ENCODE data around the gene UGT8.

The UGT8 gene

DNA sequence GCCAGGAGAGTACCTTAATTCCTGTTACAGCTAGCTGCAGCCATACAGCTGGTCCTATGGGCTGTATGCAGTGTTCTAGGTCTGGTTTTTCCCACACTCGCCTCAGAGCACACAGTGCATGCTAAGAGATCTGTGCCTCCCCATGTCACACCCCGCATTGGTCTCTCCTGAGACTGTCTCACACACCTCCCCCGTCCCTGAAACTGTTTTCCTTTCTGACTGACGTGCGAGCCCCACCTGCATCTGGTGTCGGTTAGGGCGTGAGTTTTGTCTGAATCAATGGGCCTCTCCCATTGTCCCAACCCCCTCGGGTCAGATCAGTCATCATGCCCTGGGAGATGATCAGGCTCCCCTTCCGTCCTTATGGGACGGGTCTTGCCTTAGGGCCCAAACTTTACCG, 3.4 kb upstream of the UGT8 start:
- H3K9me3 ChIP-seq (ENCODE audit: control insufficient read depth, low read depth, low read length): no peaks in the 10 kb centered on the region
- H3K27me3 ChIP-seq (ENCODE audit: control insufficient read depth, insufficient read depth, low read length): peaks cover 10% of the 10 kb centered on the region
- no peaks in the 10 kb centered on the region for H3K36me3 ChIP-seq (ENCODE audit: control insufficient read depth, low read depth, low read length)
- no peak overlapping the region for H3K4me3 ChIP-seq (ENCODE audit: low read length)
- H3K27ac ChIP-seq (ENCODE audit: low read length): no peak overlapping the region
- H3K9ac ChIP-seq (ENCODE audit: low read length): no peak overlapping the region
- H3K4me1 ChIP-seq (ENCODE audit: control insufficient read depth, low read depth, low read length): peaks cover 3% of the 10 kb centered on the region

DNA sequence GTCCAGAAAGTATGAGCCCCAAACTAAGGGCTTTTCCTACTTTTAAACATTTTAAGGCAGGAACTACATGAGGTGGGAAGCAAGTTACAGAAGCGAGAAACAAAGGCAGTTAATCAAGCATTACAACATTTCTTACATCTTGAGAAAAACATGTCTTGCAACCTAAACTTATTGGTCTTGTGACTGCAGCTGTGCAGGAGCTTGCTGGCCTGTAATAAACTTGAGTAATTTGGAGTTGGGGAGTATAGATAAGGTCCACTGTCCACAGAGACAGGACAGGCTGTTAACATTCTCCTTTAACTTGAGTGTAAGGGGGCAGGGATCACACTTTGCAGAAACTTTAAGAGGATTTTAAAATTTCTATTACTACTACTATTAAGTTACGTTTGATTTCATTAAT, 2.7 kb upstream of the UGT8 start:
- H3K9ac ChIP-seq (ENCODE audit: low read length): no peak overlapping the region
- H3K27ac ChIP-seq (ENCODE audit: low read length): no peak overlapping the region
- no peaks in the 10 kb centered on the region for H3K9me3 ChIP-seq (ENCODE audit: control insufficient read depth, low read depth, low read length)
- H3K4me3 ChIP-seq (ENCODE audit: low read length): no peak overlapping the region
- H3K36me3 ChIP-seq (ENCODE audit: control insufficient read depth, low read depth, low read length): no peaks in the 10 kb centered on the region
- H3K4me1 ChIP-seq (ENCODE audit: control insufficient read depth, low read depth, low read length): peaks cover 8% of the 10 kb centered on the region
- peaks cover 17% of the 10 kb centered on the region for H3K27me3 ChIP-seq (ENCODE audit: control insufficient read depth, insufficient read depth, low read length)

DNA sequence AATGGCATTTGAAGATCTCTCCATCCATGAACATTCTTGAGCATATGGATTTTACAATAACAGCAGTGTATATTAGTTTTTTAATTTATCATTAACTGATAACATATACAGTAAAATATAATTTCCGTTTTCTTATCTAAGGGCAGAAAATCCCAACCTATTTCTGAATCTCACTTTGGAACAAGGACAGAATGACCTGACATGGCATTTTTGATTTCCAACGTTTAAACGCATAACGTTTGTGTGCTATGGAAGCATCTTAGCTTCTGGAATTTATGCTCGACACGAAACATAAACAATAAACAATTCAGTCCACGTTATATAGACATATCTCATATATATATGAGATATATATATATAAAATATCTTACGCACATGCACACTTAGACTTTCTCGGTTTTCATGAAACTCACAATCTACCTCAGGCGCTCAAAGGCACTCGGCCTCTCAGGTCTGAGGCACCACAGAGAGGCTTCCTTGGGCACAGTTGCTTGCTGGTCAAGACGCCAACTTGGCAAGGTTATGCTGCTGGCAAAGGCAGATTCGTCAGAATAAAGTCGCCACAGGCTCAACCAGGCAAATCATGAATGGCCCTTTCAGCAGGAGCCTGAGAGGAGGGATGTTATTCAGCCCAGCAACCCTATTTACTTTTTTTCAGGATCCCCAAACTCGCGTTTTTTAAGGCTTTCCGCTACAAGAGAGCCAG, 1.0 kb upstream of the UGT8 start:
- Histone ChIP-seq H3K27me3 (ENCODE audit: control insufficient read depth, insufficient read depth, low read length) (peaks cover 19% of the 10 kb centered on the region), H3K9me3 (ENCODE audit: control insufficient read depth, low read depth, low read length) (no peaks in the 10 kb centered on the region), H3K4me1 (ENCODE audit: control insufficient read depth, low read depth, low read length) (peaks cover 12% of the 10 kb centered on the region), H3K27ac (ENCODE audit: low read length) (no peak overlapping the region), H3K36me3 (ENCODE audit: control insufficient read depth, low read depth, low read length) (no peaks in the 10 kb centered on the region), H3K4me3 (ENCODE audit: low read length) (peak overlapping the region; percentile 79), H3K9ac (ENCODE audit: low read length) (peak overlapping the region; percentile 46)

GRCh38 chr4:114599231-114599902, 760 bp downstream of the UGT8 start:
- no peak overlapping the region for H3K27ac ChIP-seq (ENCODE audit: low read length)
- peaks cover 20% of the 10 kb centered on the region for H3K4me1 ChIP-seq (ENCODE audit: control insufficient read depth, low read depth, low read length)
- H3K27me3 ChIP-seq (ENCODE audit: control insufficient read depth, insufficient read depth, low read length): peaks cover 19% of the 10 kb centered on the region
- H3K9me3 ChIP-seq (ENCODE audit: control insufficient read depth, low read depth, low read length): no peaks in the 10 kb centered on the region
- peak overlapping the region; percentile 79 for H3K4me3 ChIP-seq (ENCODE audit: low read length)
- H3K9ac ChIP-seq (ENCODE audit: low read length): peak overlapping the region; percentile 67
- H3K36me3 ChIP-seq (ENCODE audit: control insufficient read depth, low read depth, low read length): no peaks in the 10 kb centered on the region

DNA sequence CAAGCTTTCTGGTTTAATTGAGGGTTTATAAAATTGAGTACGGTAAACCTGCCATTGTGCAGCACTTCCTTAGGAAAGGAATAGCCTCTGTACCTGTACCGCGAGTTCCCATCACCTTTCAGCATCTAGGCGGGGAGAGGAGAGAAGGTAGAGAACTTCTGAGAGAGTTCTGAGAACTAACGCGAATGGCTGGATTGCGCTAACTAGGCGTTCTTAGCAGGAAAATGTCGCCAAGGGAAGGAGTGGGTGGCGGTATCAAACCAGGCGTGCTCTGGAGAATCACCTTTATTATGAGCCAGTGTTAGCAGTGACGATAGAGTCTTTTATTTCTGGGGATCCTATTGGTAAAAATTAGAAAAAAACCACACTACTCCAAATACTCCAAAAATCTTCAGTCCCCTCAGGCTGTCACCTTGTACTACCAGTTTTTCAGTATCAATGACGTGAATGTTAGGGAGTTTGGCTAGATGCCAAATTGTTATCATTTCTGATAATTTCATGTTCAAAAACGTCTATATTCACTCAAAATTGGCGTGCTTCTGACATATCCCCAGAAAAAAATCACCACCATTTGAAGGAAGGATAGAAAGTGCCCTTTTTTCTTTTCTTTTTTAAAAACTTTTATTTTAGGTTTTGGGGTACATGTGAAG, 1.4 kb downstream of the UGT8 start:
- peak overlapping the region; percentile 79 for H3K4me3 ChIP-seq (ENCODE audit: low read length)
- H3K9me3 ChIP-seq (ENCODE audit: control insufficient read depth, low read depth, low read length): no peaks in the 10 kb centered on the region
- no peaks in the 10 kb centered on the region for H3K36me3 ChIP-seq (ENCODE audit: control insufficient read depth, low read depth, low read length)
- peaks cover 19% of the 10 kb centered on the region for H3K27me3 ChIP-seq (ENCODE audit: control insufficient read depth, insufficient read depth, low read length)
- no peak overlapping the region for H3K27ac ChIP-seq (ENCODE audit: low read length)
- peaks cover 20% of the 10 kb centered on the region for H3K4me1 ChIP-seq (ENCODE audit: control insufficient read depth, low read depth, low read length)
- H3K9ac ChIP-seq (ENCODE audit: low read length): peak overlapping the region; percentile 67

DNA sequence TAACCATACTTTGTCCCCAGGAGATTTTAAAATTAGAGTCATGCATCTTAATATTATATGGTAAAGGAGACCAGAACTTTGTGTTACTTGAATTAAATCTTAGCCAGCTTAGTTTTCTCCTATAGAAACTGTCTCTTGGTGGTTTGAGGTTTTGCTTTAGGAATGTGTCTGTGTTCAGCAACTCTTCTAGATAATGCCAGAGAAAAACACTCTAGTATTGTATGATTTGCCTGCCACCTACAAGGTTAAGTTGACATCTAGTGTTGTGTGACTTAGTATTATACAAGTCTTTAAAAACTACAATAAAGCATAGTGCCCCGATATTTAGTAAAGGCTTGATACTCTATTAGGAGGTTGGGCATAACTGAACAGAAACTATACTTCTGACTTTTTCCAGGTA, 2.1 kb downstream of the UGT8 start:
- H3K36me3 ChIP-seq (ENCODE audit: control insufficient read depth, low read depth, low read length): no peaks in the 10 kb centered on the region
- H3K27ac ChIP-seq (ENCODE audit: low read length): no peak overlapping the region
- peaks cover 20% of the 10 kb centered on the region for H3K4me1 ChIP-seq (ENCODE audit: control insufficient read depth, low read depth, low read length)
- no peak overlapping the region for H3K9ac ChIP-seq (ENCODE audit: low read length)
- peak overlapping the region; percentile 79 for H3K4me3 ChIP-seq (ENCODE audit: low read length)
- H3K27me3 ChIP-seq (ENCODE audit: control insufficient read depth, insufficient read depth, low read length): peaks cover 19% of the 10 kb centered on the region
- no peaks in the 10 kb centered on the region for H3K9me3 ChIP-seq (ENCODE audit: control insufficient read depth, low read depth, low read length)

DNA sequence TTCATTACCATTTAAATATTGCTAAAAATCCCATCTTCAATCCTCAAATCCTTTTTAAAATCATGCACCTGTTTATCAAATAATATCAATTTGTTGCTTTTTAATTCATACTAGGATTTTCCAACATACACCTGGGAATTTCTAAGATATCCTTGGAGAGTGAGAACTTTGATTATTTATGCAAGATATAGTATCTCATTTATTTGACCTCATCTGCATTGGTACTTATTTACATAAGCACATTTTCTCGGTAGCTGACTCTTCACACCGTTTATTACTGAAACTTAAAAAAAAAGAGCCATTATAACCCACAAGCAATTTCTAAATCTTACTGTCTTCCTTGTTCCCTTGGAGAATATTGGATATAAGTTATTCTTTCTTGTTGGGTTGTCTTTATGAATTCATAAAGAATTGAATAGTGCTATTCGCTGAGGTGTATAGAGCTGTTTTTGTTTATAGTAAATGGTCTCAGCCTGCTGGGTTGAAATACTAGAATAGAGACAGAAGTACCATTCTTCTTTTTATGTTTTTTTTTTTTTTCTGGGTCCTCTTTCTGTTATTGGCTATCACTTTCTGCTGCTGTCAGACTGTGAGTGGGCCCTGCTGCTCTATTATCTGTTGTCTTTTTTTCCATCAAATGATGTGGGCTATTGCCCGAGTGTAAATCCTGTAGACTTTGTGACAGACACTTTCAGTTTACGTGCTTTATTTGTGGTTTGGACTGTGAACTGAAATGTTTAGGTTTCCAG, 2.9 kb downstream of the UGT8 start:
- H3K27me3 ChIP-seq (ENCODE audit: control insufficient read depth, insufficient read depth, low read length): peaks cover 19% of the 10 kb centered on the region
- H3K9me3 ChIP-seq (ENCODE audit: control insufficient read depth, low read depth, low read length): no peaks in the 10 kb centered on the region
- no peak overlapping the region for H3K9ac ChIP-seq (ENCODE audit: low read length)
- no peaks in the 10 kb centered on the region for H3K36me3 ChIP-seq (ENCODE audit: control insufficient read depth, low read depth, low read length)
- no peak overlapping the region for H3K27ac ChIP-seq (ENCODE audit: low read length)
- H3K4me1 ChIP-seq (ENCODE audit: control insufficient read depth, low read depth, low read length): peaks cover 20% of the 10 kb centered on the region
- H3K4me3 ChIP-seq (ENCODE audit: low read length): no peak overlapping the region

DNA sequence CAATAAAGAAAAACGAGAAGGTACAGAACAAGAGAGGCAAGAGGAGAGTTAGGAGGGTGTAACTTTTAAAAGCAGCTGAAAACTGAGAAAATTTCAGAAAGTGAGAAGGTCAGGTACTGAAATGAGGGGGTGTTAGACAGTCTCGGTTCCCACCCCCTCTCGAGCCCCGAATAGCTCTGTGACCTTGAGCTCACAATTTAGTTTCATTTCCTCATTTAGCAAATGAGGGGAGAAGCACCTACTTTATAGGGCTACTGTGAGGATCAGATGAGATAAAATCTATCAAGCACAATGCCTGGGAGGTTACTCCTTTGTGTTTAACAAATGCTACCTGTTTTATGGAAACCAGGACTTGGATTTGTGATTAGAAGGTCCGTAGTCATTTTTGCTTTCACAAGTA, 4.9 kb downstream of the UGT8 start:
- Histone ChIP-seq H3K27me3 (ENCODE audit: control insufficient read depth, insufficient read depth, low read length) (peaks cover 19% of the 10 kb centered on the region), H3K4me3 (ENCODE audit: low read length) (no peak overlapping the region), H3K36me3 (ENCODE audit: control insufficient read depth, low read depth, low read length) (no peaks in the 10 kb centered on the region), H3K27ac (ENCODE audit: low read length) (no peak overlapping the region), H3K9me3 (ENCODE audit: control insufficient read depth, low read depth, low read length) (no peaks in the 10 kb centered on the region), H3K4me1 (ENCODE audit: control insufficient read depth, low read depth, low read length) (peaks cover 20% of the 10 kb centered on the region), H3K9ac (ENCODE audit: low read length) (no peak overlapping the region)

DNA sequence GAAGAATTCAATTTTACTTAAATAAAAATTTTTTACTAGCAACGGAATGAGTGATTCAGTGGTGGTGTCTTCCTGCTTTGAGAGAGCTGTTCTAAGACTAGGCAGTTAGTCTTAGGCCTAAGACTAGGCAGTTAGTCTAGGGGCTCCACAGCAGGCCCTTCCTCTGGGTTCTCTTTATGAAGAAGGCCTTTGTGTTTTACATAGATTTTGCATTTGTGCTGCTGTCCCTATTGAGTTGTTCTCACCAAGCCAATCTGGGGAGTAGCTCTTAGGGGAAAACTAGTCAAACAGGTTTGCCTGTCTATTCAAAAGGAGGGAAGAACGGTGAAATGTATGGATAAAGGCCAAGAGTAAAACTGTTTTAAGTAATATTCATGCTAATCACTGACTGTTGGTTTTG, 7.6 kb downstream of the UGT8 start:
- Histone ChIP-seq H3K9ac (ENCODE audit: low read length) (no peak overlapping the region), H3K27me3 (ENCODE audit: control insufficient read depth, insufficient read depth, low read length) (no peaks in the 10 kb centered on the region), H3K27ac (ENCODE audit: low read length) (no peak overlapping the region), H3K36me3 (ENCODE audit: control insufficient read depth, low read depth, low read length) (no peaks in the 10 kb centered on the region), H3K4me3 (ENCODE audit: low read length) (no peak overlapping the region), H3K9me3 (ENCODE audit: control insufficient read depth, low read depth, low read length) (no peaks in the 10 kb centered on the region), H3K4me1 (ENCODE audit: control insufficient read depth, low read depth, low read length) (peaks cover 8% of the 10 kb centered on the region)

GRCh38 chr4:114607056-114607455, 8.4 kb downstream of the UGT8 start:
- H3K27me3 ChIP-seq (ENCODE audit: control insufficient read depth, insufficient read depth, low read length): no peaks in the 10 kb centered on the region
- H3K4me3 ChIP-seq (ENCODE audit: low read length): no peak overlapping the region
- no peak overlapping the region for H3K27ac ChIP-seq (ENCODE audit: low read length)
- H3K9ac ChIP-seq (ENCODE audit: low read length): no peak overlapping the region
- H3K9me3 ChIP-seq (ENCODE audit: control insufficient read depth, low read depth, low read length): no peaks in the 10 kb centered on the region
- H3K4me1 ChIP-seq (ENCODE audit: control insufficient read depth, low read depth, low read length): peaks cover 8% of the 10 kb centered on the region
- no peaks in the 10 kb centered on the region for H3K36me3 ChIP-seq (ENCODE audit: control insufficient read depth, low read depth, low read length)

DNA sequence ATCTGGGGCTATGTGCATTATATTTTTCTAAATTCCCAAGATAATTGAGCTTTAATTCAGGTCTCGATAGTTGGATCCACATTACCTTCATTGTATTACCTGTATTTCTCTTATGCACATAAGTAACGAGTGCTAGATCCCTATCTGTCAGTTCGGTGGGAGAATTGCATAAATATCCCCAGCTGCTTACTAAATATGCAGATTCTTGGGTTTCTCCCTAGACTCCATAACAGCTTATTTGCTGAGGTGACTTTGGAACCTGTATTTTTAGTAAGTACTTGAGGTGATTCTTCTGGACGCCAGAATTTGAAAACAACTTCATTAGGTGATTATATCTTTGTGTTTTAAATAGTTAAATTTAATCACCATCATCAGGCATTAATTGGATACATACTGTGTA, 15.0 kb downstream of the UGT8 start:
- no peak overlapping the region for H3K9ac ChIP-seq (ENCODE audit: low read length)

More for the DNA sequence above, 15.0 kb downstream of the UGT8 start:
- H3K27me3 ChIP-seq (ENCODE audit: control insufficient read depth, insufficient read depth, low read length): no peaks in the 10 kb centered on the region
- peaks cover 11% of the 10 kb centered on the region for H3K4me1 ChIP-seq (ENCODE audit: control insufficient read depth, low read depth, low read length)
- no peaks in the 10 kb centered on the region for H3K36me3 ChIP-seq (ENCODE audit: control insufficient read depth, low read depth, low read length)
- no peak overlapping the region for H3K27ac ChIP-seq (ENCODE audit: low read length)
- no peak overlapping the region for H3K4me3 ChIP-seq (ENCODE audit: low read length)
- no peaks in the 10 kb centered on the region for H3K9me3 ChIP-seq (ENCODE audit: control insufficient read depth, low read depth, low read length)

Data from iPS-18a (cell line).